HG02981 (cell line): ENCODE data around the gene CTCFL.
"Not testable (repeated sequence)": the region's sequence is repeated elsewhere in the genome, so short reads cannot be mapped to it uniquely, and the experiment has no call there.

ENCODE experiments used
- ATAC-seq: cut with Tn5 transposase; IDR thresholded peaks from one replicate; pipeline ENCODE4 v1.9.1; 2021; ENCODE audit warnings: mild to moderate bottlenecking, moderate library complexity; ENCODE audit not compliant: unreplicated experiment

The CTCFL gene

GRCh38 chr20:57483287-57484050 lies 41.5 kb downstream of the CTCFL start:
- peak; percentile 29 for ATAC-seq

- no peak for ATAC-seq
These were observed 42.1 kb downstream of the CTCFL start for GRCh38 chr20:57482796-57483195.

GRCh38 chr20:57482148-57482547 lies 42.8 kb downstream of the CTCFL start:
- ATAC-seq: no peak

GRCh38 chr20:57481281-57481711 lies 43.6 kb downstream of the CTCFL start:
- ATAC-seq: peak; percentile 19

- peak; percentile 47 for ATAC-seq
These were observed 44.3 kb downstream of the CTCFL start for GRCh38 chr20:57480444-57481160.

- ATAC-seq: no peak
These were observed 45.7 kb downstream of the CTCFL start for GRCh38 chr20:57479196-57479595.

- no peak for ATAC-seq
These were observed 46.8 kb downstream of the CTCFL start for GRCh38 chr20:57478176-57478575.

GRCh38 chr20:57476641-57477461 lies 48.1 kb downstream of the CTCFL start:
- no peak for ATAC-seq

- peak; percentile 35 for ATAC-seq
These were observed 48.8 kb downstream of the CTCFL start for GRCh38 chr20:57476084-57476526.

- no peak for ATAC-seq
These were observed 49.4 kb downstream of the CTCFL start for GRCh38 chr20:57475388-57476083.

GRCh38 chr20:57474816-57475215 lies 50.1 kb downstream of the CTCFL start:
- no peak for ATAC-seq

- ATAC-seq: no peak
These were observed 50.7 kb downstream of the CTCFL start for GRCh38 chr20:57474205-57474604.

GRCh38 chr20:57473246-57474048 lies 51.5 kb downstream of the CTCFL start:
- ATAC-seq: peak; percentile 63

GRCh38 chr20:57472474-57472873 lies 52.5 kb downstream of the CTCFL start:
- not testable (repeated sequence) for ATAC-seq

- no peak for ATAC-seq
These were observed 53.2 kb downstream of the CTCFL start for GRCh38 chr20:57471496-57472372.

GRCh38 chr20:57470666-57471495 lies 54.1 kb downstream of the CTCFL start:
- ATAC-seq: no peak

- ATAC-seq: no peak
These were observed 54.8 kb downstream of the CTCFL start for GRCh38 chr20:57470212-57470522.
